ENCODE data around the gene RUNX1.
A peak's percentile ranks its signal among the peaks of the same experiment; 100 is the strongest.

Gene RUNX1

DNA sequence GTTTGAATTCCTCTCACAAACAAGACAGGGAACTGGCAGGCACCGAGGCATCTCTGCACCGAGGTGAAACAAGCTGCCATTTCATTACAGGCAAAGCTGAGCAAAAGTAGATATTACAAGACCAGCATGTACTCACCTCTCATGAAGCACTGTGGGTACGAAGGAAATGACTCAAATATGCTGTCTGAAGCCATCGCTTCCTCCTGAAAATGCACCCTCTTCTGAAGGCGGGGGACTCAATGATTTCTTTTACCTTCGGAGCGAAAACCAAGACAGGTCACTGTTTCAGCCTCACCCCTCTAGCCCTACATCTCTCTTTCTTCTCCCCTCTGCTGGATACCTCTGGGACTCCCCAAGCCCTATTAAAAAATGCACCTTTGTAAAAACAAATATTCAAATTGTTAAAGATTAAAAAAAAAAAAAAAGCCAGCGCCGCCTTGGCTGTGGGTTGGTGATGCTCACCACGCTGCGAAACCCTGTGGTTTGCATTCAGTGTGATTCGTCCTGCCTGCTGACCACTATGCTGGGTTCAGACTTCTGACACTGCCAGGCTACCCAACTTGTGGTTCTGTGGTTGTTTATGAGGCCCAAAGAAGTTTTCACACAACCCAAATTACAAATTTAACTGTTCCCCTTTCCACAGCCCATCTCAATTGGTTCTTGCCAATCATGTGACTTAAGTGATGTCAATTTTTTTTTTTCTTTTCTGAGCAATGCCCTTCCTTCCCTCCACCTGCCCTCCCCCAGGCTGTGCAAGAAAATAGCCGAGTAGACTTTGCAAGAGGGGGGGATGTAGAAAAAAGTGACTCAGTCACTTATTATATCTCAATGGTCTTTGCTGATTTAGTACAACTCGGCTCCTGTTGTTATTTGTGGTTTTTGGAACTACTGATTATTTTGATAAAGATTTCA, at the start of gene RUNX1:
TSS of gene RUNX1 (minus strand) at position 597 of the 912 bp plus-strand sequence.
- DNase-seq: peak; percentile 87

DNA sequence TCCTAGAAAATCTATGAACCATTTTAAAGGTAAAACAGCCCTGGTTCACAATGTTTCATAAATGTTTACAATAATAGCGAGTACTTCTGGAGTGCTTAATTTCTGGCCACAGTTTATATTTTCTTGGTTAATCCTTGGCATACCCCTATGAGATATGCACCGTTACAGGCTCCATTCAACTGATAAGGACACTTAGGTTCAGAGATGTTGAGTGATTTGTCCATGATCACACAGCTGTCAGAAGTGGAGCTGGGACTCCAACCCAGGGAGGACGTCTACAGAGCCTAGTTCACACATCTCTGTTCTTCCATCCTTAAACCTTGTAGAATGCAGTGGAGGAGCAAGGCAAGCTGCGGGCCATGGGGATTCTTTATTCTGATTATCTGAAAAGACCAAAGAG, 48.4 kb upstream of the RUNX1 start:
- DNase-seq: no peak

DNA sequence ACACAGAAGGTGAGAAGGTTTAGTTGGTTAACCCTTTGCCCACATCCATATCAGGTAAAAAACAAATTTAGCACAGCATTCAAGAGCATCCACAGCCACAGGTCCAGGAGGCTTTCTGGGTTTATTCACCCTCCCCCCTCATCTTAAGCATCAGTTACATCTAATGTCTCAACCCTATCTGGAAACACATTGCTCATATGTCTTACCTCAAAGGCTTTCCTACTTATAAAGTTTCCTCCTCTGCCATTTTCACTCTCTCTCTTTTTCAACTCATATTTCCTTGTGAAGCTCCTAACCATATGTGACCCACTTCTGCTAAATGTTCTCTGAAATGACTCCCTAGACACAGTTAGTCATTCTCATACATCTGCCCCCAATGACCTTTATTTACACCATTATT, 47.9 kb upstream of the RUNX1 start:
- DNase-seq: no peak

DNA sequence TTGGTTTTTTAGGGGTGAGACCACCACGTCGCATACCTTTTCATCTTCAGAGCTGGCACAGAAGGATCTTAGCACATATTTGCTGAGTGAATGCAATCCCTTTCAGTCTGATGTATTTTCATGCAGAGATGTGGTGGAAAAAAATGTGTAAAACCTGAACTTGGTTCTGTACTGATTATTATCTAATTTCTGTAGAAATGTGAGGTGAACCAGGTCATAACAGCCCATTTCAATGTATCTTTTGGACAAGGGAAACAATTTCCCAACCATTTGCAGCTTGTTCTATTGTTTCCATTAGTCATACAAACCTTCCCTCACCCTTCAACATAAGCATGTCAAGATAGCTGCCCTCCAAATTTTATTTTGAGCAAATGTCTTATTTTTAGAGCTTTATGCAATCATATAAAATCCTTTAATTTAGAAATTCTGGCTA, 46.8 kb upstream of the RUNX1 start:
- no peak for DNase-seq

DNA sequence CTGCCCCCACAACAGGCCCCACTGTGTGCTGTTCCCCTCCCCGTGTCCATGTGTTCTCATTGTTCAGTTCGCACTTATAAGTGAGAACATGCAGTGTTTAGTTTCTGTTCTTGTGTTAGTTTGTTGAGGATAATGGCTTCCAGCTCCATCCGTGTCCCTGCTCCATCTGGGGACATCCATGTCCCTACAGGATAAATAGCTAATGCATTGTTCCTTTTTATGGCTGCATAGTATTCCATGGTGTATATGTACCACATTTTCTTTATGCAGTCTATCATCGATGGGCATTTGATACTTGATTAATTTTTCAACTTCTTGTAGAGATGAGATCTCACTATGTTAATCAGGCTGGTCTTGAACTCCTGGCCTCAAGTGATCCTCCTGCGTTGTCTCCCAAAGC, 44.4 kb upstream of the RUNX1 start:
- no peak for DNase-seq

DNA sequence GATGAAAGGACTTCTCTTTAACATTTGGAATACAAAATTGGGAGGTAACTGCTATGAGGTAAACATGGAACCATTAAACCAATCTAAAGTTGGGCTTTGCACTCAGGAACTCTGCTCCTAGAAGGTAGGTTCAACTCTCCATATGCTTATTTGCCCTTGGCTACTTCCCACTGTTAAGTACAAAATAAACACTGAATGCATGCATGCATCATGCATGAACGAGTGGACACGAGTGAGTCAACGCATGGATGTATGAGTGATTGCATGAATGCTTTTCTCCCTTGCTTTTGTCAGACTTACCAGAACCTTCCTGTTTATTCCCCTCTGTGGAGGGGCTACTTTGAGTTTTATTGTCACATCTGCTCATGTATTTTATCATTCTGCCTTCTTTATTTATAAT, 42.4 kb upstream of the RUNX1 start:
- DNase-seq: no peak

DNA sequence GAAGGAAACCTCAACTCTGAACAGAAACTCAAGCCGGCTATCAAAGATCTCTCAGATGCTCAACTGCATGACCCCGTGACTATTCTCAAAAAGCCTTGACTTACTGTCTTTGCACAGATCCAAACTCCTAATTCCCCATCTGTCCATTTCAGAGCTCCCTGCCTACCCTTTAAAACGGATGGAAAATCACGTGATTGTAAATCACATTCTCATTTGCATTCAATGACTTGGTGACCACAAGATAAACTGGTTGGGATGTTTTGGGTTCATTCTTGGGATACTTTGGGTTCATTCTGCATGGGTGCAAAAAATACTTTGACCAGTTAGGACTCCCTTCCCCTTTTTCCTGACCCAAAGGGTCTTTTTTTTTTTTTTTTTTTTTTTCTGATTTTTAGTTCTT, 41.3 kb upstream of the RUNX1 start:
- DNase-seq: no peak

DNA sequence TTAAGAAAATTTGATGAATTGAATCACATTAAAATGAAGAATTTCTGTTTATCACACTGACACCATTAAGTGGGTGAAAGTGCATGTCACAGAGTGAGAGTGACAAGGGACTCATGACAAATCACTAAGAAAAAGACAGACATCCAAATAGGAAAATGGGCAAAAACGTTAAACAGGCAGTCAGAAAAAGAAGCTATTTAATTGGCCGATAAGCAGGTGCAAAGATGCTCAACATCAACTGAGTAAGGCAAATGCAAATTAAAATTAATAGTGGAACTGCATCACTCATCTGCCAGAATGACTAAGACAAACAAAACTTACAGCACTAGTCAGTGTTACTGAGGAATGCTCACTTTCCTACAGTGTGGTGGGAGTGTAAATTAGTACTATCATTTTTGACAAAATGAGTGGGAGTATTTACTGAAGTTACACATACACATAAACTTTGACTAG, 39.2 kb upstream of the RUNX1 start:
- DNase-seq: no peak

DNA sequence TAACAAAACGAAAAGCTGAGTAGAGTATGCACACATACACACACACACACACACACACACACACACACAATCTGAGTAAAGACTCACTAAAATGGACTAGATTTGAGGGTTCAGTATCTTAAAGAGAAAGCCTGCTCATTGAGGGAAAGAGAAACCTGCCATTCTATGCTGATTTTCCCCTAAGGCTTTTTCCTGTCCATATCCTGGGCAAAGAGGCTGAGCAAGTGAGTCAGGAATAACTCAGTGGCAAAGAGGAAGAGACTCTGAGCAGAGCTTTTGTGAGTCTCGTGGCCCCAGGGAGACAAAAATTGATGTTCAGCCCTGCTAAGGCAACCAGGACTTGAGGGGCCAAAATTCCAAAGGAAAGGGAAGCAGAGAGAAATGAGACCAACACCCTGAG, 37.3 kb upstream of the RUNX1 start:
- no peak for DNase-seq

DNA sequence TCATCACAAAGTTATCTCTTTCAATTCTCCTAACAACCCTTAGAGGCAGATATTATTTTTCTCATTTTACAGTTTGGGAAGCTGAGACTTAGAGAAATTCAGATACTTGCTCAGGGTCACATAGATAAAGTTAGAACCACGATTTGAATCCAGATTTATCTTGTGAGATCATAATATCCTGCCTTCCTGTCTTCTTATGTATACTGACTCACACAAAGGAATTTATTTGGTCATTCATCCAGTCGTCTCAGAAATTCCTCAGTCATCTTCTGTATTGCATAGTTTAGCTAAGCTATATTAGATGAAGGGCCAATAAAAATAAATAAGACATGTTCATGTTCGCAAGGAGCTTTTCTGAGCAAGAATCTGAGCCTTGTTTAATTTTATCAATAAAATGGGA, 35.8 kb upstream of the RUNX1 start:
- DNase-seq: no peak

DNA sequence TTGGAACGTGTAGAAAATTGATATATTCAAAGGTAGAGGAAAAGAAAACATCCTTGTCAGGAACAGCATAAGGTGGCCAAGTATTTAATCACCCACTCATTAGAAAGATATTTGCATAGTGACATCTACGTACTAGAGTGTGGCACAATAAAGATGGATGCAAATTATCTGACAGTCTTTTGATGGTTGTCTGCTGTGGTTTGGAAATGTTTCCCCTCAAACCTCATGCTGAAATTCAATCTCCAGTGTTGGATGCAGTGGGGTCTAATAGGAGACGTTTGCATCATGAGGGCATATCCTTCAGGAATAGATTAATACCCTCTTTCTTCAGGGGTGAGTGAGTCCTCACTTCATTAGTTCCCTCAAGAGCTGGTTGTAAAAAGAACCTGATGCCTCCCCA, 34.1 kb upstream of the RUNX1 start:
- DNase-seq: no peak

DNA sequence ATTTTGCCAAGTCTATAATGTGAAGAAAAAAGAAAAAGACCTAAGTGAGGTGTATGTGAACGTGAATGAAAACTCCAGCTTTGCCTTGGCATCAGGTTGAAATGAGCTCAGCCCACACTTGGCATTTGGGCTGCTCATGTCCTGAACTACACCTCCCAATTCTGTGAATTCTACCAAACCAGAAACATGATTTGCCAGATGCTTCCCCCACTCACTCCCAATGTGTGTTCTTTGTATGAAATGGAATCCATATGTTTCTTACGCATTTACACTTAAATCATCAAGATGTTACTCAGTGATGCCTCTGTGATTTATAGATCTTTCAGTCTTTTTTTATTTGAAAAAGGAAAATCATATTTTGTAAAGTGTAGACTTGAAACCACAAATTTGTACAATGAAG, 32.8 kb upstream of the RUNX1 start:
- DNase-seq: no peak

DNA sequence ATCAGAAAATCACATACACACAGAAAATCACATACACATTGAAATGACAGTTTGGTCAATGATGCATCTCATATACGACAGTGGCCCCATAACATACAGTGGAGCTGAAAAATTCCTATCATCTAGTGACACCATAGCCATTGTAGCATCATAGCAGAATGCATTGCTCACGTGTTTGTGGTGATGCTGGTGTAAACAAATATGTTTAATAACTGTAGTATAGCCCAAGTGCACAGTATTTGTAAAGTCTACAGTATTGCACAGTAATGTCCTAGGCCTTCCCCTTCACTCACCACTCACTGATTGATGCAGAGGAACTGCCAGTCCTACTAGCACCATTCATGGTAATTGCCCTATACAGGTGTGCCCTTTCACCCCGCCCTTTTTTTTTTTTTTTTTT, 30.1 kb upstream of the RUNX1 start:
- DNase-seq: no peak

DNA sequence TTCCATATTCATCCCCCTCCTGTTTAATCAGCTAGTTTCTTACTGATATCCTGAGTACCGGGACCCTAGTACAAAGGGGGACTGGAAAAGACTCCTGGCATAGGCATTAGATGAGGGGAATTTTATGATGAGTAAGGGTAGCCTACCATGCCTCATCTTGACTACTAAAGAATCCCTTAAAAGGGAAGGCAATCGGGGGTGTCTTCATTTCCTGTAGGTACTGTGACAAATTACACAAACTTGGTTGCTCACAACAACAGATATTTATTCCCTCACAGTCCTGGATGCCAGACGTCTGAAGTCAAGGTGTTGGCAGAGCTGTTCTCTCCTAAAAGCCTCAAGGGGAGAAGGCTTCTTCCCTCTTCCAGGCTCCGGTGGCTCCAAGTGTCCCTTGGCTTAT, 28.9 kb upstream of the RUNX1 start:
- DNase-seq: no peak

DNA sequence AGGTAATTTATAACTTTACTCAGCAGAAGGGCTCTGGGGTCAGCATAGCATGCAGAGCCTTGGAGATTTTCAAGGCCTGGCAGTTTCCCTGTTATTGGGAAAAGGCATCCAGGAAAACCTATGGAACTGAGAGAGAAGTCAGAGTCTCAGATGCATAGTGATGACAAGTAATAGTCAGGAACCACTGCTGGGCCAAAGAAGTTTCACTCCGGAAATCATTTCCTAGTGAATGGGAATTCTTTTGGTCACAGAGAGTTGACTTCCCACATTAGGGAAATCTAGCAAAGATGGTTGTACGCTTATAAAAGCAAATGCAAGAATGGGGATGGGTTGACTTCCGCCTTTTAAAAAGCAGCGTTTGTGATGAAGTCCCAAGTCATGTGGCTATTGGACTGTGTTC, 28.4 kb upstream of the RUNX1 start:
- DNase-seq: no peak

DNA sequence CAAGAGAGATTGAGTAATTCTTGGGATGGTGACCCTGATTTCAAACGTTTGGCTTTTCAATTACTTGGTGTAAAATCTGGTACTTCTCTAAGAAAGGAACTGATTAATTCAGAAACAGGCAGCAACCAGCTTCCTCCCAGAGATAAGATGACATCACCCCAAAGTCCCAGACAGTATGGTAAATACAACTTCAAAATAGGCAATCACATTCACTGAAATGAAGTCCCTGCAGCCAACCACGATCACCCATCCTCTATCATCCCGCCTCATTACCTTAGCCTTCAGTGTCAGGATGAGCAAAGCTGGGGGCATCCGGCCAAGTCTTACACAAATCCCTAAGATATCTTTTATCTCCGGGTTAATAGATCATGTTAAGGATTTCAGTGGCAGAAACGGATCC, 26.4 kb upstream of the RUNX1 start:
- no peak for DNase-seq

DNA sequence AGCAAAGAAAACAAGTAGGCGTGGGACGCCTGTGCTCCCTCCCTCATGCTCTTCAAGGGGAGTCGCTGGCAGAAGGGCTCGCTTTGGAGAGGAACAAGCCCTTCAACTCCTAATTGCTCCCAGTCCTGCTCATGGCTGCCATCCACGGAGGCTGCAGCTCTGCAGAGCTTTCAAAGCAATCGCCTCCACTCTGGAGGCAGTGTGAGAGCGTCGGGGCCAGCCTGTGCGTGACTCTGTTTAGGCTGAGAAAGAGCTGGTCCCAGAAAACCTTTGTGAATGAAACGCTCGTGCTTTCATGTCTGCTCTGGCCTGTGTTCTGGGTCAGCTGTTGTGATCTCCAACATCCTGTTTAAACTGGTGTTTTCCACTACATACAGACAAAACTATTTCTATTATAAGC, 23.9 kb upstream of the RUNX1 start:
- DNase-seq: no peak

DNA sequence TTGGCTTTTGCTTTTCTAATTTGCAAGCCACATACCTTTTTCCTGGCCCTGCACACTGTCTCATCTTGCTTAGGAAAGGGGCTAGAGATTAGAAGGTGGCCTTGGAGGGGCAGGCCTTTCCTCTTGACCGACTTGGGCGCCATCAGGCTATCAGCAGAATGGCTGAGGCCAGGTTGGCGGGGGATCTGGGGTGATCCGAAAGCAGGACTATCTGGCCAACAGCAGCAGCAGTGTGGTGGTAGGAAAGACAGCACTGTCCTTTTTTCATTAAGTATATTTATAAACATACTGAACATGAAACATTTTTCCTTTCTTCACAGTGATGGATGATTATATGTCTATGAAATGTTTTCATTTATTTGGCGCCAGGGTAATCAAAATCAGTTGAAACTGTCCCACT, 23.5 kb upstream of the RUNX1 start:
- DNase-seq: no peak

DNA sequence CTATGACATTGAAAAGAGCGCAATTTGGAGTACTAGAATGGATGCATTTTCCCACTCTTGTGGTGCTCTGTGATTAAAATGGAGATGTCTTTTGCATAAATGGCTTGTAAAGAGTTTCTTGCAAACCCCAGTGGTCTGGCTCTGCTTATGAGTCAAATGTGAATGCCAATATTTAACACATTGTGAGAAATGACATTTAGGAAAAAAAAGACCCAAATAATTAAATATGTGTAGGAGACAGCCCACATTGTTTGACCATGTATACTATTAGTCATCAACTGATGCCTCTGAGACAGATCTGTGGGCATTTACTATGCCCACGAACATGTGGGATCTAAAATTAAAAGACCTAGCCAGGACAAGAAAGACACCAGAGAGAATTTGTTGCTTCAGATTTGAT, 22.2 kb upstream of the RUNX1 start:
- DNase-seq: no peak

DNA sequence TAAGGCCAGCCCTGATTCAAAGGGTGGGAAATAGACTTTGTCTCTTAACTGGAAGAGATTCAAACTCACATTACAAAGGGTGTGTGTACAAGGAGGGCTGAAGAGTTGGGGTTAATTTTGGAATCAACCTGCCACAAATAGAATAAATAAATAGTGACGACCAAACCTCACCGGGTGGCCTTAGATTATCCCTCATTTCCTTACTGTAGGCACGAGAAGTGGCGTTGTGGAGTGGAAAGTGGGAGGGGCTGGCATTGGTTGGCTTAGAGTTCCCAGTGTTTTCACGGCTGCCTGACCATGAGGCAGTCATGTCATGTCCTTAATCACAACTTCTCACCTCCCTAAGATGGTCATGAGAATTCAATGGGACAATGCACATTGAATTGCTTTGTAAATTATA, 21.3 kb upstream of the RUNX1 start:
- no peak for DNase-seq

DNA sequence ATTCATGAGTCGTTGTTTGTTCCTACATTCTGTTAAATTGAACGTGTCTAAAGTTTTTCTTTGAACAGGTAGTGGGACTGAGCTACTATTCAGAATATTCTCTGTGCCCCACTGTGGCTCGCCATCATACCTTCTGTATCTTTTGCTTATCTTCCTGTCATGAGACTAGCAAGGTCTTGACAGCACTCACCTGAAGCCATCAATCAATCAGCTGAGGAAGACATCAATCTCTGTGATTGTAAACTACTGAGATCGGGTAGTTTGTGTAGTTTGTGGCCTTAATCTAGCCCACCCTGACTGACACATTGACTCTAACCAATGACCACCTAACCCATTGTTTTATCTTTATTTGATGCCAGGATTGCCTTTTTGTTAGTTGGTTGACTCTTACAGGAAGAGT, 17.7 kb upstream of the RUNX1 start:
- no peak for DNase-seq

DNA sequence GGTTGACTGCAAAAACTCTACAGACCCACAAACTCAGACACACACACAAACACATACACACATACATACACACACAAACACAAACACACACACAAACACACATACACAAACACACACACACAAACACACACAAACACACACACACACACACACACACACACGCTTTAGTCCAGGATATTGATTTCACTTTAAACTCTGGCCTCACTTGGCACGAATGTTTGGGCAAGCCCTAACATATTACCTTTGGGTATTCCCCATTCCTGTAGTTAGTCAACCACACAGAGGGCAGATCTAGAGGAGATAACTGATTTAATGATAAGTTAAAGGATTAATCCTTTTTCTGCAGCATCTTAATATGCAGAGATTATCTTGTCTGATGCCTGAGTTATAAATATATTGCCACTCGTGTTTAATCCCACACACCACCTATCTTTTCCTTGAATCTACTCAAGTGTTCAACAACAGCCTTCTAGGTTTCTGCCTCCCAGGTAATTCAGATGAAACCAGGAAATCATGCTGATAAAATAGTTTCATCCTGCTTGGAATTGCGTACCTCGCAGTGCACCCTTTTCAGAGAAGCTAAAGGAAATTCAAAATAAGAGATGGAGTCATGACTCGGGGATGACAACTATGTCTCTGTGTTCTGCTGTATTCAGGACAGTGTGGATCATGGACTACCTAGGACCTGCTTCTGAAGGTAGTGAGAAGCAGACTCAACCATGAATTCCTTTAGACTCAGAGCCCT, 14.5 kb upstream of the RUNX1 start:
- no peak for DNase-seq

DNA sequence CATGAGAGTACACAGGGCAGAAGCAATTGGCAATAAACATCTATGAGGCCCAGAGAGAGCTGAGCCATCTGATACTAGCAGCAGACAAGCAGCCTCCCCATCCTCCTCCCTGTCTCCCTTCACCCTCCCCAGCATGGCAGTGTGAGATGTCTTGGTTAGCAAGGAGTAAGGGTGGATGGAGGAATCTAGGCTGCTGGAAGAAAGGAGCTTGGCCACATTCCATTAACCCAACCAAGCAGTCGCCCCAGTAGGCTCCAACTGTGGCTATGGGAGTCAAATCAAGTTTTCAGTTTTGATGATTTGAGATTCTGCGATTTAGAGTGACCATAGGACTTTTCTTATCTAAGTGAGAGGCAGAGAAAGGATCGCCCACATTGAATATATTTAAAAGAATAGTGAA, 12.9 kb upstream of the RUNX1 start:
- DNase-seq: no peak

DNA sequence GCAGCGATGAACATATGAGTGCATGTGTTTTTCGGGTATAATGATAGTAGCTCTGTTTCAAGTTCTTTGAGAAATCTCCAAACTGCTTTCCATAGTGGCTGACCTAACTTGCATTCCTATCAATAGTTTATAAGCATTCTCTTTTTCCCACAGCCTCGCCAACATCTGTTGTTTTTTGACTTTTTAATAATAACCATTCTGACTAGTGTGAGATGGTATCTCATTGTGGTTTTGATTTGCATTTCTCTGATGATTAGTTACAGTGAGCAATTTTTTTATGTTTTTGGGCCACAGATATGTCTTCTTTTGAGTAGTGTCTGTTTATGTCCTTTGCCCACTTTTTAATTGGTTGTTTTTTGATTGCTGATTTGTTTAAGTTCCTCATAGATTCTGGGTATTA, 10.6 kb upstream of the RUNX1 start:
- DNase-seq: no peak
